HL-60 (cell line): ENCODE measurements around the gene SEL1L.

Source experiments
- DNase-seq, 2 experiments: peaks; one replicate each; pipeline ENCODE4 v3.0.0-alpha.2; 2010 to 2020; ENCODE audit warnings: low read depth in 1 of 2, low spot score in 1 of 2
- H3K27ac ChIP-seq: fragments of 250-450 bp; sonication (Bioruptor Pico); replicated peaks from 2 replicates; pipeline ENCODE4 v1.5.1; 2020; ENCODE audit warnings: mild to moderate bottlenecking, moderate library complexity
- H3K27me3 ChIP-seq: fragments of 250-450 bp; sonication (Bioruptor Pico); 2 replicates; pipeline ENCODE4 v1.5.1; 2021; ENCODE audit warnings: mild to moderate bottlenecking, moderate library complexity; ENCODE audit not compliant: insufficient read depth, poor library complexity, severe bottlenecking
- H3K4me3 ChIP-seq: replicated peaks from 2 replicates; pipeline ENCODE4 v1.5.1; 2011; ENCODE audit warnings: mild to moderate bottlenecking, control low read depth, low read length; ENCODE audit not compliant: insufficient read depth
- CTCF ChIP-seq: IDR thresholded peaks from one replicate; pipeline ENCODE4 v1.5.1; 2011; ENCODE audit warnings: low read length, control low read depth, inconsistent platforms; ENCODE audit not compliant: insufficient read depth
- GABPA ChIP-seq: IDR thresholded peaks from 2 replicates; pipeline ENCODE4 v1.6.1; 2012; ENCODE audit warnings: low read depth
- POLR2AphosphoS5 ChIP-seq: IDR thresholded peaks from 2 replicates; pipeline ENCODE4 v1.6.1; 2012; ENCODE audit warnings: low read depth
- REST ChIP-seq: IDR thresholded peaks from 2 replicates; pipeline ENCODE4 v1.6.1; 2012; ENCODE audit warnings: low read depth; ENCODE audit not compliant: insufficient replicate concordance
- SPI1 ChIP-seq: IDR thresholded peaks from 2 replicates; pipeline ENCODE4 v1.6.1; 2012; ENCODE audit warnings: low read depth, mild to moderate bottlenecking, borderline replicate concordance

The SEL1L gene

GRCh38 chr14:81484120-81484519, 49.5 kb downstream of the SEL1L start:
- no peak for DNase-seq
- no peak overlapping the region for H3K27ac ChIP-seq
- no peak overlapping the region for H3K4me3 ChIP-seq
- H3K27me3 ChIP-seq, result no peaks in the 10 kb centered on the region
- no peak for TF ChIP-seq SPI1
- TF ChIP-seq GABPA, result no peak
- TF ChIP-seq POLR2AphosphoS5, result no peak
- TF ChIP-seq REST, result no peak

GRCh38 chr14:81480741-81481140, 52.9 kb downstream of the SEL1L start:
- Histone ChIP-seq H3K4me3 (no peak overlapping the region), H3K27me3 (no peaks in the 10 kb centered on the region), H3K27ac (no peak overlapping the region)
- TF ChIP-seq CTCF (no peak), SPI1 (no peak), POLR2AphosphoS5 (no peak), GABPA (no peak), REST (no peak)
- no peak for DNase-seq

- Histone ChIP-seq H3K27me3 (no peaks in the 10 kb centered on the region), H3K27ac (no peak overlapping the region), H3K4me3 (no peak overlapping the region)
- no peak for DNase-seq
- TF ChIP-seq POLR2AphosphoS5 (no peak), GABPA (no peak), REST (no peak), SPI1 (no peak), CTCF (no peak)
These were observed 55.2 kb downstream of the SEL1L start for GRCh38 chr14:81478446-81478845.

- Histone ChIP-seq H3K27ac (no peak overlapping the region), H3K27me3 (no peaks in the 10 kb centered on the region), H3K4me3 (no peak overlapping the region)
- TF ChIP-seq SPI1 (no peak), GABPA (no peak), REST (no peak), POLR2AphosphoS5 (no peak), CTCF (no peak)
- no peak for DNase-seq
These were observed 56.8 kb downstream of the SEL1L start for GRCh38 chr14:81476816-81477215.
